BLaER1 treated with 17β-estradiol and CSF1 and Interleukin-3, amounts not matched to agents 10 nM and 100 nM (cell line): ENCODE measurements around the gene LRRN4.

Experiments used
- H3K27ac ChIP-seq, 11 experiments: shearing (Covaris generic); formaldehyde crosslinking; 2 replicates each; pipeline ENCODE4 v1.8.1; 2022
- H3K27me3 ChIP-seq, 11 experiments: shearing (Covaris generic); formaldehyde crosslinking; 2 replicates each; pipeline ENCODE4 v1.8.1; 2022
- H3K36me3 ChIP-seq, 11 experiments: shearing (Covaris generic); formaldehyde crosslinking; 2 replicates each; pipeline ENCODE4 v1.8.1; 2022
- H3K4me1 ChIP-seq, 10 experiments: shearing (Covaris generic); formaldehyde crosslinking; 2 replicates each; pipeline ENCODE4 v1.8.1; 2022
- H3K4me2 ChIP-seq, 11 experiments: shearing (Covaris generic); formaldehyde crosslinking; 2 replicates each; pipeline ENCODE4 v1.8.1; 2022
- H3K4me3 ChIP-seq, 10 experiments: shearing (Covaris generic); formaldehyde crosslinking; 2 replicates each; pipeline ENCODE4 v1.8.1; 2022
- H3K9ac ChIP-seq, 11 experiments: shearing (Covaris generic); formaldehyde crosslinking; 2 replicates each; pipeline ENCODE4 v1.8.1; 2022
- H3K9me3 ChIP-seq, 11 experiments: shearing (Covaris generic); formaldehyde crosslinking; replicated peaks in 1 of 11; 2 replicates each; pipeline ENCODE4 v1.8.1; 2022
- H4K20me1 ChIP-seq, 11 experiments: shearing (Covaris generic); formaldehyde crosslinking; 2 replicates each; pipeline ENCODE4 v1.8.1; 2022
- Cebpa-rat ChIP-seq, 11 experiments: shearing (Covaris generic); IDR thresholded peaks; 2 replicates each; pipeline ENCODE4 v1.8.1; 2022

Gene LRRN4

DNA sequence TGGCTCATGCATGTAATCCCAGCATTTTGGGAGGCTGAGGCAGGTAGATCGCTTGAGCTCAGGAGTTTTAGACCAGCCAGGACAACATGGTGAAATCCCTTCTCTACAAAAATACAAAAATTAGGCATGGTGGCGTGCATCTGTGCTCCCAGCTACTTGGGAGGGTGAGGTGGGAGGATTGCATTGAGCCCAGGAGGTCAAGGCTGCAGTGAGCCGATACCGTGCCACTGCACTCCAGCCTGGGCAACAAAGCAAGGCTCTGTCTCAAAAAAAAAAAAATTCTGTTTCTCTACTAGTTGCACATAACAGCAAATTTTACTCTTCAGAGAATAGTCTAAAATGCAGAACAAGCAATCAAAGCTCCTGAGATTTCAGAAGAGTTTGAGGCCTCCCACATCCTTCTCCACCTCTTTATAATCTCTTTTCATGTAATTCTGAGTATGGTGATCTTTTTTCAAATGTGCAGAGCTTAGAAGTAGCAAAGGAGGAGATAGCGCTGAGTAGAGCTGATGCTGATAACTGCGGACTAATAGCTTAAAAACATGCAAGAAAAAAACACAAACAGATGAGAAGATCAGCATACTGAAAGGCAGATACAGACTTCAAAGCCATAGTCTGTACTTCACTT, 23.3 kb downstream of the LRRN4 start:
- peaks cover 0 to 4% (median 2%) of the 10 kb centered on the region in 11 experiments; a peak in 17 of 22 replicates for H3K9me3 ChIP-seq
- H3K4me1 ChIP-seq = peaks cover 14 to 36% (median 25%) of the 10 kb centered on the region in 10 experiments
- H3K4me2 ChIP-seq = no peak overlapping the region
- H3K36me3 ChIP-seq = peaks cover 76 to 99% (median 91%) of the 10 kb centered on the region in 11 experiments
- no peak overlapping the region for H3K9ac ChIP-seq
- H3K4me3 ChIP-seq = no peak overlapping the region
- peaks cover 0 to 79% (median 53%) of the 10 kb centered on the region in 11 experiments; a peak in 20 of 22 replicates for H4K20me1 ChIP-seq
- no peak overlapping the region for H3K27ac ChIP-seq
- no peak for TF ChIP-seq Cebpa-rat (IDR thresholded peaks at IDR 0.05)
- no peaks in the 10 kb centered on the region; a peak in 1 of 22 replicates for H3K27me3 ChIP-seq

DNA sequence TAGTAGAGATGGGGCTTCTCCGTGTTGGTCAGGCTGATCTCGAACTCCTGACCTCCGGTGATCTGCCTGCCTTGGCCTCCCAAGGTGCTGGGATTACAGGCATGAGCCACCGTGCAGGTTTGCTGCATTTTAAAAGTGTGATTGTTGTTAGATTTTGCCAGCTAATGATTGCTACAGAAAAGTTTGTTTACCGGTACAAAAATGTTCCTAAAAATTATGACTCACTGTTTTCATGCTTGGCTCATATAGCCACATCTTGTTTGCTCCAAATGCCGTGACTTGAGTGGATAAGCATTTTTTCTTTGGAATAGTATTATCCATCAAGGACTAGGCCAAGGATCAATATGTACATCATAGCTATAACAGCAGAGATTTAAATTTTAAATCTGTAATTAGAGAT, 24.3 kb downstream of the LRRN4 start:
- Histone ChIP-seq H3K4me1 (peaks cover 12 to 32% (median 21%) of the 10 kb centered on the region in 10 experiments), H3K27me3 (no peaks in the 10 kb centered on the region; a peak in 1 of 22 replicates), H3K4me2 (no peak overlapping the region), H3K36me3 (peaks cover 76 to 99% (median 91%) of the 10 kb centered on the region in 11 experiments), H4K20me1 (peaks cover 0 to 75% (median 52%) of the 10 kb centered on the region in 11 experiments; a peak in 20 of 22 replicates), H3K27ac (no peak overlapping the region), H3K9ac (no peak overlapping the region), H3K4me3 (no peak overlapping the region), H3K9me3 (peaks cover 10 to 15% (median 12%) of the 10 kb centered on the region in 11 experiments)
- TF ChIP-seq Cebpa-rat (IDR thresholded peaks at IDR 0.05) = no peak

DNA sequence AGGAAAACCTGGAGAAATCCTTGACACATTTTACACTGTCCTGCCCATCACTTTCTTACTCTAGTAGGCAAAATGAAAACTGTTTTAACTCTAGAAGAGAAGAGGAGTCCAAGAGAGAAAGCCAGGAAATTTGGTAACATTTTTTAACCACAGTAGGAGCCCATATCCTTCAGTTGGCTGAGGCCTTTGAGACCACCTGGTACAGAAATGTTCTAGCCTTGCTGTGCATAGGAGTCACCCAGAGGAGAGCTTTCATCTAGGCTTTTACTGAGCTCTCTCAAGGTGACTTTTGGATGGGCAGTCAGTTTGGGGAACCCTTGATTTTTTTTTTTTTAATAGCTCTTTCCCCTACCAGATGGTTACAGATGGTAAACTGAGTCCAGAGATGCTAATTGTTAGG, 25.0 kb downstream of the LRRN4 start:
- no peak for TF ChIP-seq Cebpa-rat (IDR thresholded peaks at IDR 0.05)
- H3K9me3 ChIP-seq = peaks cover 17 to 22% (median 20%) of the 10 kb centered on the region in 11 experiments
- H3K9ac ChIP-seq = no peak overlapping the region
- H4K20me1 ChIP-seq = peaks cover 0 to 67% (median 46%) of the 10 kb centered on the region in 11 experiments; a peak in 20 of 22 replicates
- H3K4me1 ChIP-seq = peaks cover 4 to 26% (median 14%) of the 10 kb centered on the region in 10 experiments
- no peak overlapping the region for H3K4me3 ChIP-seq
- H3K36me3 ChIP-seq = peaks cover 76 to 99% (median 91%) of the 10 kb centered on the region in 11 experiments
- no peaks in the 10 kb centered on the region; a peak in 1 of 22 replicates for H3K27me3 ChIP-seq
- H3K4me2 ChIP-seq = no peak overlapping the region; a peak in 2 of 22 replicates
- H3K27ac ChIP-seq = no peak overlapping the region; a peak in 2 of 22 replicates

DNA sequence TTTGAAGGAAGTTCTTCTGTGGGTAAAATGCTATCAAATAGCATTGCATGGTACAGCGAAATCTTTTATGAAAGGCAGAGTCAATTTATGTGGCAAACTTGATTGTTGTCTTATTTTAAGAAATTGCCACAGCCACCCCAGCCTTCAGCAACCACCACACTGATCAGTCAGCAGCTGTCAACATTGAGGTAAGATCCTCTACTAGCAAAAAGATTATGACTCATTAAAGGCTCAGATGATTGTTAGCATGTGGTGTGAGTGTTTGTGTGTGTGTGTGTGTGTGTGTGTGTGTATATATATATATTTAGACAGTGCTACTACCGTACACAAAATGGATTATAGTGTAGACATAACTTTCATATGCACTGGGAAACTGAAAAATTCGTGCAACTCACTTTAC, 27.8 kb downstream of the LRRN4 start:
- no peak overlapping the region for H3K4me3 ChIP-seq
- H3K9me3 ChIP-seq = peaks cover 24 to 47% (median 42%) of the 10 kb centered on the region in 11 experiments
- peaks cover 0 to 45% (median 39%) of the 10 kb centered on the region in 11 experiments; a peak in 19 of 22 replicates for H4K20me1 ChIP-seq
- H3K4me1 ChIP-seq = peaks cover 0 to 6% (median 3%) of the 10 kb centered on the region in 10 experiments; a peak in 9 of 20 replicates
- no peak overlapping the region for H3K9ac ChIP-seq
- TF ChIP-seq Cebpa-rat (IDR thresholded peaks at IDR 0.05) = no peak
- no peaks in the 10 kb centered on the region; a peak in 1 of 22 replicates for H3K27me3 ChIP-seq
- H3K4me2 ChIP-seq = no peak overlapping the region
- H3K36me3 ChIP-seq = peaks cover 72 to 99% (median 93%) of the 10 kb centered on the region in 11 experiments
- H3K27ac ChIP-seq = no peak overlapping the region

DNA sequence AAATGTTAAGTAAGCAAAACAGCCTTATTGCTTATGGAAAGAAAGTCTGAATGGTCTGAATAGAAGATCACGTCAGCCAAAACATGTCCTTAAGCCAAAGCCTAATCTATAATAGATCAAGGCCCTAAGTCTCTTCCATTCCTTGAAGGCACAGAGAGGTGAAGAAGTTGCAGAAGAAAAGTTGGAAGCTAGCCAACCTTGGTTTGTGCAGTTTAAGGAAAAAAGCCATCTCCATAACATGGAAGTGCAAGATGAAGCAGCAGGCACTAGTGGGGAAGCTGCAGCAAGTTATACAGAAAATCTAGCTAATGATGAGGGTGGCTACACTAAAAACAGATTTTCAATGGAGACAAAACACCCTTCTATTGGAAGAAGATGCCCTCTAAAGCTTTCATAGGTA, 29.1 kb downstream of the LRRN4 start:
- Histone ChIP-seq H3K27me3 (no peaks in the 10 kb centered on the region), H3K27ac (no peak overlapping the region), H3K9me3 (peaks cover 24 to 51% (median 46%) of the 10 kb centered on the region in 11 experiments), H3K9ac (no peak overlapping the region), H3K4me3 (peak overlapping the region in 2 of 10 experiments; percentile 6 to 24; a peak in 4 of 20 replicates), H3K4me2 (no peak overlapping the region), H3K36me3 (peaks cover 65 to 99% (median 92%) of the 10 kb centered on the region in 11 experiments), H3K4me1 (peaks cover 0 to 6% (median 3%) of the 10 kb centered on the region in 10 experiments; a peak in 8 of 20 replicates), H4K20me1 (peaks cover 0 to 45% (median 31%) of the 10 kb centered on the region in 11 experiments; a peak in 17 of 22 replicates)
- no peak for TF ChIP-seq Cebpa-rat (IDR thresholded peaks at IDR 0.05)

DNA sequence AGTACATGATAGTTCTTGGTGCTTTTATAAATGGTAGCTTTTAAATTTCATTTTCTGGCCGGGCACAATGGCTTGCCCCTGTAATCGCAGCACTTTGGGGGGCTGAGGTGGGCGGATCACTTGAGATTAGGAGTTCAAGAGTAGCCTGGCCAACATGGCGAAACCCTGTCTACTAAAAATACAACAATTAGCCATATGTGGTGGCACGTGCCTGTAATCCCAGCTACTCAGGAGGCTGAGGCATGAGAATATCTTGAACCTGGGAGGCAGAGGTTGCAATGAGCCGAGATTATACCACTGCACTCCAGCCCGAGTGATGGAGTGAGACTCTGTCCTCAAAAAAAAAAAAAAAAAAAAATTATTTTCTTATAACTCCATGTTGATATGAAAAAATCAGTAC, 36.0 kb downstream of the LRRN4 start:
- Histone ChIP-seq H3K36me3 (peaks cover 62 to 100% (median 93%) of the 10 kb centered on the region in 11 experiments), H3K4me2 (peak overlapping the region in 2 of 11 experiments; percentile 11; a peak in 2 of 22 replicates), H3K27ac (no peak overlapping the region), H3K4me3 (no peak overlapping the region), H4K20me1 (peaks cover 8 to 80% (median 53%) of the 10 kb centered on the region in 11 experiments; a peak in 18 of 22 replicates), H3K9ac (no peak overlapping the region), H3K4me1 (peaks cover 0 to 29% (median 2%) of the 10 kb centered on the region in 10 experiments; a peak in 9 of 20 replicates), H3K9me3 (peaks cover 4 to 22% (median 17%) of the 10 kb centered on the region in 11 experiments; a peak in 19 of 22 replicates), H3K27me3 (no peaks in the 10 kb centered on the region)
- TF ChIP-seq Cebpa-rat (IDR thresholded peaks at IDR 0.05) = no peak

DNA sequence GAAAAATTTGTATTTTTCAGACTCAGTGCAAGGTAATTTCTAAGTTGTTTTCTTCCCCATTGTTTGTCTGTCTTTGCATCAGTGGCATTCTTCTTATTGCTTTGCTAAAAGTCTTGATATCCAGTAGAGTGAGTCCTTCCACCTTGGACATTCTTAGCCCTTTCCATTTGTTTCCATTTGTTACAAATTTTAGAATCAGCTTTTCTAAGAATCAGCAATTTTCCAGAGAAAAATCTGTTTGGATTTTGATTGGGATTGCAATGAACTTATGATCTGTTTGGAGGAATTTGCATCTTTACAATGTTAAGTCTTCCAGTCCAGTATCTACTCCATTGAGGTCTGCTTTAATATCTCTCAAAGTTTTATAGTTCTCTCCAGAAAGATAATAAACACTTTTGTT, 36.4 kb downstream of the LRRN4 start:
- Histone ChIP-seq H3K27me3 (no peaks in the 10 kb centered on the region), H3K9ac (no peak overlapping the region), H3K9me3 (peaks cover 3 to 18% (median 13%) of the 10 kb centered on the region in 11 experiments; a peak in 19 of 22 replicates), H3K4me2 (peak overlapping the region in 2 of 11 experiments; percentile 11; a peak in 2 of 22 replicates), H4K20me1 (peaks cover 8 to 84% (median 57%) of the 10 kb centered on the region in 11 experiments; a peak in 18 of 22 replicates), H3K4me3 (no peak overlapping the region), H3K36me3 (peaks cover 62 to 100% (median 93%) of the 10 kb centered on the region in 11 experiments), H3K4me1 (peaks cover 0 to 29% (median 2%) of the 10 kb centered on the region in 10 experiments; a peak in 9 of 20 replicates), H3K27ac (no peak overlapping the region)
- TF ChIP-seq Cebpa-rat (IDR thresholded peaks at IDR 0.05) = no peak

DNA sequence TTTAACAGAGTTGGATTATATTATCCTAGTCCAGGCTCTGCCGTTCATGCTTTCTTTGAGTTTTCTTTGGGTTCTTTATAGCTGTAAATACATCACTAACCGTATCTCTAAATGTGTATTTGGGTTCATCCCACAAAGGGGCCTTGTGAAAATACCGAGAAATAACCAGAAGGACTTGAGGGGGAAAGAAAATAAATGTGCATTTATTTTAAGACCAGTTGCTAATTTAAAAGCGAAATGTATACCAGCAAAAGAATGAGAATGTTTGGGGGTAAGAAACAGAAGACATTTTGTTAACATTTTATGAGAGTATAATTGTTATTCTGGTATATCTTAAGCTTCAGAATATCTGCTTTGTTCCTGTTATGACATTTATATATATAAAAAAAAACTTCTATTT, 38.9 kb downstream of the LRRN4 start:
- H3K9me3 ChIP-seq = no peaks in the 10 kb centered on the region
- H3K4me1 ChIP-seq = peaks cover 0 to 39% (median 7%) of the 10 kb centered on the region in 10 experiments; a peak in 15 of 20 replicates
- H3K4me3 ChIP-seq = no peak overlapping the region
- no peak overlapping the region for H3K9ac ChIP-seq
- peaks cover 74 to 100% (median 95%) of the 10 kb centered on the region in 11 experiments for H3K36me3 ChIP-seq
- H4K20me1 ChIP-seq = peaks cover 17 to 94% (median 76%) of the 10 kb centered on the region in 11 experiments; a peak in 18 of 22 replicates
- H3K27me3 ChIP-seq = no peaks in the 10 kb centered on the region
- TF ChIP-seq Cebpa-rat (IDR thresholded peaks at IDR 0.05) = no peak
- H3K27ac ChIP-seq = no peak overlapping the region
- no peak overlapping the region for H3K4me2 ChIP-seq

DNA sequence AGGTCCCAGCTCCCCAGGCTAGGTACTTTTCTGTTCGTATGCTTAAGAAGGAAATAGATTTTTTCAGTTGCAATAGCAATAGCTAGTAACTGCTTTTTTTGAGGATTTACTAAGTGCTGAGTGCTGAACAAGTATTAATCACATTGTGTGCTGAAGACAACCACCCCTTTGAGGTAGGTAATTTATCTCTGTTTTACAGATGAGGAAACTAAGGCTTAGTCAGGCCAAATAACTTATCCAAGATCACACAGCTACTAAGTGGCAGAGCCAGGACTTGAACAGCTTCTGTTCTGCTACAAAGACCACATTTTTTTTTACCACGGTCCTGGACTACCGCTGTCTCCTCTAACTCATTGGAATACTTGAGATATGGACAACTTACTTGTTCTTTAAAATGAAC, 39.8 kb downstream of the LRRN4 start:
- Histone ChIP-seq H3K4me3 (no peak overlapping the region), H3K27me3 (no peaks in the 10 kb centered on the region), H3K36me3 (peaks cover 74 to 98% (median 91%) of the 10 kb centered on the region in 11 experiments), H3K9ac (no peak overlapping the region), H3K4me1 (peaks cover 0 to 49% (median 16%) of the 10 kb centered on the region in 10 experiments; a peak in 15 of 20 replicates), H3K27ac (no peak overlapping the region), H3K4me2 (no peak overlapping the region), H4K20me1 (peaks cover 19 to 94% (median 68%) of the 10 kb centered on the region in 11 experiments; a peak in 18 of 22 replicates), H3K9me3 (no peaks in the 10 kb centered on the region)
- no peak for TF ChIP-seq Cebpa-rat (IDR thresholded peaks at IDR 0.05)
